ENCODE measurements around the gene TEX55.
"Not testable (repeated sequence)": the region's sequence is repeated elsewhere in the genome, so short reads cannot be mapped to it uniquely, and the experiment has no call there.

Gene TEX55

DNA sequence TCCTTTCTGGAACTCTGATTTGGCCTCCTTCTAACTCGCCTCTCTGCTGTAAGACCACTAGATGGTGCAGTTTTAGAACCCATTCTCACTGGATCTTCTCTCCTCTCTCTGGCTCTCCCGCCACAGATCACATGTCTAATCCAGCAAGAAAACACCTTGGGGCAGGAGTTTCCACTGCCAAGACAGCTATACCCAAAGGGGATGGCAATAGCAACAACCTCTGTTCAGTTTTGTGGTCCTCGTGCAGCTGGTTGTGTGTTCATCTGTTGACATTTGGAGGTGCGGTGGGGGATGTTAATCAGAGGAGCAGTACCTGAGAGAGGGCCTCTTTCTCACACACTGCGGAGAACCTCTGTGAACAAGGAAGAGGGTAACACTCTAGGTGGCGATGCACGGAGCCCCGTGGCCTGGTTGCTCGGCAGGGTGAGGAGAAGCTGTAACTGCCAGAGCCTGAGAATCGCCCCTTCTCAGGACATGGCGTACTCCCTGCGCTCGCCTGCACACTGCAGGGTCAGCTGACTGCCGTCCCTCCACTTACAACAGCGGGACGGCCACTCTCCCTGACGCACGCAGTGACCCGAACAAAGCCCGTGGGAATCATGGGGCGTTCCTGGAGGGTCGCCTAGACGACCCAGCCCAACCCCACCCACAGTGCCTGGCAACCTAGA is at the start of gene TEX55:
TSS of gene TEX55 (plus strand) at position 666 of the 668 bp plus-strand sequence. CDS start 25 bp downstream, outside the sequence.
- in situ Hi-C loops (cut with MboI; ENCODE audit: low sequenced_read_pairs) = no loop called here

DNA sequence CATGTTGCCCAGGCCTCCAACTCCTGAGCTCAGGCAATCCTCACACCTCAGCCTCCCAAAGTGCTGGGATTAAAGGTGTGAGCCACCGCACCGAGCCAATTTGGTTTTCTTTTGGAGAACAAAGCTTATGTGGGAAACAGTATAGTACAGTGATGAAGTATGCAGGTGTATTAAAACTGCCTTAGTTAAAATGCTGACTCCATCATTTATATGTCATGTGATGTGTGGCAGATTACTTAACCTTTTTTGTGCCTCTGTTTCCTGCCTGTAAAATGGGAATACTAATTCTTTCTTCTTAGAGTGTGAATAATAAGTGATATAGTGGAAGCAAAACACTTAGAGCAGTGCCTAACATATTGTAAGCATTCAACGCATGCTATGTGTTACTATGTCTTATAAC is 48.0 kb upstream of the TEX55 start:
- in situ Hi-C loops (cut with MboI; ENCODE audit: low sequenced_read_pairs) = no loop called here

DNA sequence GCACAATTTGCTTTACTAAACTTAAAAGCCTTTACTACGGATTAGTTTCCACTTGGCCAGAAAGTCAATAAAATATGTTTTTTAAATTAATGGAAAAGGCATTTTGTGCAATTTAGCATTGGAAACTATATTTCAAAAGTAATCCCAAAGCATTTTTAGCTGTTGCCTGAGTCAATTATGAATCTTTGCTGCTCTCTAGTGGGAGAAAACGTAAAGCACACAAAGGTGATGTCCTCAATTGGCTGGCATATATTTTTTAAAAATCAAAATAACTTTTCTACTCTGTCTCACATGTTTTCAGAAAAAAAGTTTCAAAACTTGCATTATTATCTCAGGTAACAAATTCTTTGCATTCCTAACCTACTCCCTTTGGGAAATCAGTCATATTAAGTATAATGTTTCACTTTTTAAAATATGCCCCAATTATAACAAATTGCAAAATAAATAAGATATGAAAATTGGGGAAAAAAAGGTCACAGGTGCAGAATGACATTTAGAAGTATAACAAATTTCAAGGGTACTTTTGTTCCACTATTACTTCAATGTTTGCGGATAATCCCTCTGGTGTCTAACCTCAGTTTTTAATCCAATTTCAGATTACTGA is 47.2 kb upstream of the TEX55 start:
- in situ Hi-C loops (cut with MboI; ENCODE audit: low sequenced_read_pairs) = no loop called here

DNA sequence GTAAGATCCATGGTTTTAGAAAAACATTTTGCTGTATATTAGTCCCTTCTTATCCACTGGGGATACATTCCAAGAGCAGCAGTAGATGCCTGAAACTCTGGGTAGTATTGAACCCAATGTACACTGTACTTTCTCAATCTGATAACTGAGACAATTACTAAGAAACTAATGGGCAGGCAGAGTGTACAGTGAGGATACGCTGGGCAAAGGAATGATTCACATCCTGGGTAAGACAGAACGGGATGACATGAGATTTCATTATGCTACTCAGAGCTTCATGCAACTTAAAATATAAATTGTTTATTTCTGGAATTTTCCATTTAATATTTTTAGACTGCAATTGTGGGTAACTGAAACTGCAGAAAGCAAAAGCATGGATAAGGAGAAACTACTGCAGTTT is 46.2 kb upstream of the TEX55 start:
- in situ Hi-C loops (cut with MboI; ENCODE audit: low sequenced_read_pairs) = no loop called here

DNA sequence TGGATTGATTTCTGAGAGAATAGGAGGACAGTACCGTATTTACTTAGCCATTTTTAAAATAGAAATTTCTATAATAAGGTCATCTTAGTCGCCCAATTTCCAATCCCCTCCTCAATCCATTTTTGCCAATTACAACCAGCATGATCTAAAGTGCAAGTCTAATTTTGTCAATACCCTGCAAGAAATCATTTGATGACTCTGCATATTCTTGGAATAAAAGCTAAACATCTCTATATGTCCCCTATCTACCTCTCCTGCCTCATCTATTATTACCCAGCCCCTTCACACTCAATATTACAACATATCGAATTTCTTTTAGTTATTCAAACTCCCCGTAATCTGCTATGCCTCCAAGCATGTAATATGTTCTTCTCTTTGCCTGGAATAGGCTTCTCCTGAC is 41.9 kb upstream of the TEX55 start:
- in situ Hi-C loops (cut with MboI; ENCODE audit: low sequenced_read_pairs) = no loop called here

DNA sequence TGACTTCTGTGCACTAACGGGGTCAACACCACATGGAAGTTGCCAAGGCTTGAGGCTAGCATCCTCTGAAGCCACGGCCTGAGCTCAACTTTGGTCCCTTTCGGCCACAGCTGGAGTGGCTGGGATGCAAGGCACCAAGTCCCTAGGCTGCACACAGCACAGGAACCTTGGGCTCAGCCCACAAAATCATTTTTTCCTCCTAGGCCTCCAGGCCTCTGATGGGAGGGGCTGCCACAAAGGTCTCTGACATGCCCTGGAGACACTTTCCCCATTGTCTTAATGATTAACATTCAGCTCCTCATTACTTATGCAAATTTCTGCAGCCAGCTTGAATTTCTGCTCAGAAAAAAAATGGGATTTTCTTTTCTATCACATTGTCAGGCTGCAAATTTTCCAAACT is 27.6 kb upstream of the TEX55 start:
- in situ Hi-C loops (cut with MboI; ENCODE audit: low sequenced_read_pairs) = not testable (repeated sequence)

DNA sequence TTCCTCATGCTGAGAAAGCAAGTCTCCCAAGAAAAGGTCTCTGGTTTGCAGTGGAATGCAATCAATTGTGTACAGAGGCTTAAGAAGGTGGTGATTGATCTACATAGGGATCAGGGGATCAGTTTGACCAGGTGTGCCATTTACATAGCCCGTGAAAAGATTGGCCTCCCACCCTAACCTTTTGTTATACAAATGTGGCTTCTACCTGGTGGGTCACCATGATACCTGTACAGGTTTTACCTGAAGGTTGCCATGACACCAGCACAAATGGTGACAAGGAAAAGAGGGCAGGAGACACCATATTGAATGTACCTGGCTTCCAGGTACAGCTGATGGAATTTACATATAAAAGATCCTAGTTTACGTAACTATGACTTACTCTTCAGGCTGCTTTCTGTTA is 25.5 kb upstream of the TEX55 start:
- in situ Hi-C loops (cut with MboI; ENCODE audit: low sequenced_read_pairs) = no loop called here

DNA sequence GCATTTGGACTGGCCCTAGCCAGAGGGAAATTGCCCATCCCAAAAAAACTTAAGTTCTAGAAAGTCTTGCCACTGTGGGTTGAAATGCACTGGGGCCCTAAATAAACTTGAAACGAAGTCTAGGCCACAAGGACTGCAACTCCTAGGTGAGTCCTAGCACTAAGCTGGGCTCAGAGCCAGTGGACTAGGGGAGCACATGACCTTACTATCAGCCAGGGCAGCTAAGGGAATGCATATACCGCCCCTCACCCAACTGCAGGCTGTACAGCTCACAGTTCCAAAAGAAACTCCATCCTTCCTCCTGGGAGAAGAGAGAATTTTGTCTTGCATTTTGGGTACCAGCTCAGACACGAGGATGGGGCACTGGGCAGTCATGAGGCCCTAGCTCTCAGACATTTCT is 23.6 kb upstream of the TEX55 start:
- in situ Hi-C loops (cut with MboI; ENCODE audit: low sequenced_read_pairs) = no loop called here

DNA sequence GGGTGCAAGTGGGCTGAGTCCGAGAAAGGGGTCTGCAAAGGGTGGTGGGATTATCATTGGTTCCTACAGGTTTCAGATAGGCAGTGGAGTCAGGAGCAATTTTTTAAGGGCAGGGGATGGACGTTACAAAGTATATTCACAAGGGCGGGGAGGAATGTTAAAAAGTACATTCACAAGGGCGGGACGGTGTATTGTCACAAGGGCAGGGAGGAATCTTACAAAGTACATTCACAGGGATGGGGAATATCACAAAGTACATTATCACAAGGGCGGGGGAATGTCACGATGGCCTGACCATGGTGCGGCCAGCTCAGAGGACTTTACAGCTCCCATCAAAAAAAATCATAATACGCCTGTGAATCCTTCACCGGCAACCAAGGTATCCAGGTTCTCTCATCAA is 20.6 kb upstream of the TEX55 start:
- in situ Hi-C loops (cut with MboI; ENCODE audit: low sequenced_read_pairs) = no loop called here

DNA sequence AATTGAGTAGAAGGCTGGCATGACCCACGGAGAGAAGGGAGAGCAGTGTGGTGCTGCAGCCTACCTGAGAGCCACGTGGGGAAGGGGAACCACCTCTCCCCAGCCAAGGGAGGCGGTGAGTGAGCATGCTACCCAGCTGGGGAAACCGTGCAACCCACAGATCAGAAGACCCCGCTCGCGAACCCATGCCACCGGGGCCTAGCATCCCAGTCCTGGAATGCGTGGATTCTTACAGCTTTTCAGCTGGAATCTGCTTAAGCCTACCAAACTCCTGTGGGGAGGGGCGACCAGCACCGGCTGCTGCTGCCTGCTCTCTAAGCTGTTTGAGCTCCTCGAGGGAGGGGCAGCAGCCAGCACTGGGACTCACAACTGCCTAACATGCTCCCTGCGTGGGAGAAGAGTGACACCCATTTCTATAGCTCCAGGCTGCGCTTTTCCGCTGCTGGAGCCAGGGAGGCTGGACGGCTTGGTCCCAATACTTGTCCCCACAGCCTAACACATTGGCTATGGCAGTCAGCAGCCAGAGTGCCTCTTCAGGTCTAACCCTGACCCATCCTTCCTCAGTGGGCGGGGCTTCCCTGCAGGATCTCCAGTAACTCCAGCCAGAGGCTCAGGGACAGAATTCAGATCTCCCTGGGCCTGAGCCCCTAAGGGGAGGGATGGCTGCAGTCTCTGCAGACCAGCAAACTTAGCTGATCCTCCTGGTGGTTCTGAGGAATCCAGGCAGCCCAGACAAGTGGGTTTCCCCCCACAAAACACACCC is 20.0 kb upstream of the TEX55 start:
- in situ Hi-C loops (cut with MboI; ENCODE audit: low sequenced_read_pairs) = no loop called here

DNA sequence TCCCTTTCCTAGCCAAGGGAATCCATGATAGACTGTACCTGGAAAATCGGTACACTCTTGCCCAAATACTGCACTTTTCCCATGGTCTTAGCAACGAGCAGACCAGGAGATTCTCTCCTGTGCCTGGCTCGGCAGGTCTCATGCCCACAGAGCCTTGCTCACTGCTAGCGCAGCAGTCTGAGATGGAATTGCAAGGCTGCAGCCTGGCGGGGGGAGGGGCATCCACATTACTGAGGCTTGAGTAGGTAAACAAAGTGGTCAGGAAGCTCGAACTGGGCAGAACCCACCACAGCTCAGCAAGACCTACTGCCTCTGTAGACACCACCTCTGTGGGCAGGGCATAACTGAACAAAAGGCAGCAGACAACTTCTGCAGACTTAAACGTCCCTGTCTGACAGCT is 15.7 kb upstream of the TEX55 start:
- in situ Hi-C loops (cut with MboI; ENCODE audit: low sequenced_read_pairs) = not testable (repeated sequence)

DNA sequence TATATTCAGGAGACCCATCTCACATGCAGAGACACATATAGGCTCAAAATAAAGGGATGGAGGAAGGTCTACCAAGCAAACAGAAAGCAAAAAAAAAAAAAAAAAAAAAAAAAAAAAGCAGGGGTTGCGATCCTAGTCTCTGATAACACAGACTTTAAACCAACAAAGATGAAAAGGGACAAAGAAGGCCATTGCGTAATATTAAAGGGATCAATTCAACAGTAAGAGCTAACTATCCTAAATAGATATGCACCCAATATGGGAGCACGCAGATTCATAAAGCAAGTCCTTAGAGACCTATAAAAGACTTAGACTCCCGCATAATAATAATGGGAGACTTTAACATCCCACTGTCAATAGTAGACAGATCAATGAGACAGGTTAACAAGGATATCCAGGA is 13.7 kb upstream of the TEX55 start:
- in situ Hi-C loops (cut with MboI; ENCODE audit: low sequenced_read_pairs) = not testable (repeated sequence)

DNA sequence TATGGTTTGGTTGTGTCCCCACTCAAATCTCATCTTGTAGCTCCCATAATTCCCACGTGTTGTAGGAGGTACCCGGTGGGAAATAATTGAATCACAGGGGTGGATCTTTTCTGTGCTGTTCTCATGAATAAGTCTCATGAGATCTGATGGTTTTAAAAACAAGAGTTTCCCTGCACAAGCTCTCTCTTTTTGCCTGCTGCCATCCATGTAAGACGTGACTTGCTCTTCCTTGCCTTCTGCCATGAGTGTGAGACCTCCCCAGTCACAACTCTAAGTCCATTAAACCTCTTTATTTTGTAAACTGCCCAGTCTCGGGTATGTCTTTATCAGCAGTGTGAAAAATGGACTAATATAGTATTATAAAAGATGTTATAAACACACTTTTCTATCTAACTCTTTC is 6.6 kb upstream of the TEX55 start:
- in situ Hi-C loops (cut with MboI; ENCODE audit: low sequenced_read_pairs) = not testable (repeated sequence)

DNA sequence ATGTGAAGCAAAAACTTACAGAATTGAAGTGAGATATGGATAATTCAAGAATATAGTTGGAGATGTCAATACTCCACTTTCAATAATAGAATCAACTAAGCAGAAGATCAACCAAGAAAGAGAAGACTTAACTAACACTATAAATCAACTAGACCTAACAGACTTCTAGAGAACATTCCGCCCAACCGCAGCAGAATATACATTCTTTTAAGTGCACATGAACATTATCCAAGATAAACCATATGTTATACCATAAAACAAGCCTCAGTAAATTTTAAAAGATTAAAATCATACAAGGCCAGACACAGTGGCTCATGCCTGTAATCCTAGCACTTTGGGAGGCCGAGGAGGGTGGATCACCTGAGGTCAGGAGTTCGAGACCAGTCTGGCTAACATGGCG is 5.5 kb upstream of the TEX55 start:
- in situ Hi-C loops (cut with MboI; ENCODE audit: low sequenced_read_pairs) = no loop called here

DNA sequence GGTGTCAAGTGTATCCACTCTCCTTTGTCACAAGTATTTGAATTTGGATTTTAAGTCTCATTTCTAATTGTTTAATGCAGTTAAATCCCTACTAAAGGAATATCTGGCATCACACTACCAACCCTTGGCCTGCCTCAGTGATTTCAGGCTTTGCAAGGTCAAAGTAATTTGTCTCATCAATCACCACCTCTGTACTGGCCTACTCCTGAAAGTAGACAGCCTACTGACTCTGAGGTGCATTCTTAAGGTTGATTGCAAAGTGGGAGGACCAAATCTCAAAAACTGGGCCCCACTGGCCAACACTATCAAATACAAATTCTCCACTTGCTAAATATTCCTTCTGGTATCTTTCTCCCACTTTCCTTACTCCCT is 851 bp upstream of the TEX55 start:
- in situ Hi-C loops (cut with MboI; ENCODE audit: low sequenced_read_pairs) = no loop called here

DNA sequence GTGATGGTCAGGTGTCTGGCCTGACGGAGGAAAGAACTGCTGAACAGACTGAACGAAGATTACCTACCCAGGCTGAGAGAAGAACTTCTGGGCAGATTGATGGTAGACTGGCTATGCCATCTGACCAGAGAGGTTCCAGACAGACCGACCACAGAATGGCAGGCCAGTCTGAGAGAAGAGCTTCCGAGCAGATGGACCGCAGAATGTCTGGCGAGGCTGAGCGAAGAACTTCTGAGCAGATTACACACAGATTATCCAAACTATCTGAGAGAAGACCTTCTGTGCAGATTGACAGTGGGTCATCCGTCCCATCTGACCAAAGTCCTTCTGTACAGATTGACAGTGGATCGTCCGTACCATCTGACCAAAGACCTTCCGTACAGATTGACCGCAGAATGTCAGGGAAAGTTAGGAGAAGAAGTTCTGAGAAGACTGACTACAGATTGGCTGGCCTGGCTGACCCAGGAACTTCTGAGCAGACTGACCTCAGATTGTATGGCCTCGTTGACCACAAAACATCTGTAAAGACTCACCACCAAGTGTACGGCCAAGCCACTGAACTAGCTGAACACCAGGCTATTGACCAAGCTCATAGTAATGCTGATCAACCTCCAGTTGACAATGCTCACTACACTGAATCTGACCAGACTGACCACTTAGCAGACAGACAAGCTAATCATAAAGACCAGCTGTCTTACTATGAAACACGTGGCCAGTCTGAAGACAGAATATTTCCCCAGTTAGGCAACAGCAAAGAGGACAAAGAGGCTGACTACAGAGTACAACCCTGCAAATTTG is 812 bp downstream of the TEX55 start:
- in situ Hi-C loops (cut with MboI; ENCODE audit: low sequenced_read_pairs) = no loop called here

DNA sequence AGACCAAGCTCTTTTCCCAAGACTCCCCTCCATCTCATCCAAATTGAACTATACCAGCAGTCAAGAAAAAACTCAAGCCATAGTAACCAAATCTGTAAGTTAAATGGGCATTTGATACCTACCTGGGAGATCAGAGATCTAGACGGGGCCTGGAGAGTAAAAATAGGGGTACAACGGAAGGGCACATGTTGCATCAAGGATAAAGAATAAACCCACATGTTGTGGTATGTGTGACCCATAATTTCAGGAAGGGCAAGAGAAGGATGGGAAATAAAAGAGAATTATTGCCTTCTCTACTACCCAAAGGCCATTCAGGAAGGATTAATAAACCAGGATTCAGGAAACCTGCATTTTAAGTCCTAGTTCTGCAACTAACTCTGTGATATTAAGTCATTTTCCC is 1.5 kb downstream of the TEX55 start:
- in situ Hi-C loops (cut with MboI; ENCODE audit: low sequenced_read_pairs) = no loop called here

DNA sequence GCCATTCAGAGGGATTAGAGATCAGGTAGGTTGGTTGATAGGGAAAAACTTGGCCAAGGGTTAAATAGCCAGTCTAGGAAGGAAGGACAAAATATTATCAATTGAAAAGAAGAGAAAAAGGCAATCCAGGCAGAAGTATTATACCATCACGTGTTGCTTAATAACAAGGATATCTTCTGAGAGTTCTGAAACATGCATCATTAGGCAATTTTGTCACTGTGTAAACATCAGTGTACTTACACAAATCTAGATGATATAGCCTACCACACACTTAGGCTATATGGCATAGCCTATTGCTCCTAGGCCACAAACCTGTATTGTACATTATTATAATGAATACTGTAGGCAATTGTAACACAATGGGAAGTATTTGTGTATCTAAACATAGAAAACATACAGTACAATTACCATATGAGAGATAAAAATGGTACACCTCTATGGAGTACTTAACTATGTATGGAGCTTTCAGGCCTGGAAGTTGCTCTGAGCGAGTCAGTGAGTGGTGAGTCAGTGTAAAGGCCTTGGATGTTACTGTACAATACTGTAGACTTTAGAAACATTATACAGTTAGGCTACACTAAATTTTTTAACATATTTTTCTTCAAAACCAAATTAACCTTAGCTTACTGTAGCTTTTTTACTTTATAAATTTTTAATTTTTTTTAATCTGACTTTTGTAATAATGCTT is 2.7 kb downstream of the TEX55 start:
- in situ Hi-C loops (cut with MboI; ENCODE audit: low sequenced_read_pairs) = no loop called here

DNA sequence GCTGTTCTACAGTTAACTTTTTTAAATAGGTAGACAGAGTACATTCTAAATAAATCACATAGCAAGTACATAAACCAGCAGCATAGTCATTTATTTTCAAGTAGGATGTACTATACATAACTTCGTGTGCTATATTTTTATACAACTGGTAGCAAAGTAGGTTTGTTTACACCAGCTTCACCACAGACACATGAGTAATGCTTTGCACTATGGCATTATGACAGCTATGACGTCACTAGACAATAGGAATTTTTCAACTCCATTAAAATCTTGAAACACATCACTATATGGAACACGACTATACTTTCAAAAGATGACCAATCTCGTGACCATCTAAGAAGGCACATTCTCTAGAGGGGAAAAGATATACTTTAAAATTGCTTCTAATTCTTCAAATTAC is 3.5 kb downstream of the TEX55 start:
- in situ Hi-C loops (cut with MboI; ENCODE audit: low sequenced_read_pairs) = no loop called here

DNA sequence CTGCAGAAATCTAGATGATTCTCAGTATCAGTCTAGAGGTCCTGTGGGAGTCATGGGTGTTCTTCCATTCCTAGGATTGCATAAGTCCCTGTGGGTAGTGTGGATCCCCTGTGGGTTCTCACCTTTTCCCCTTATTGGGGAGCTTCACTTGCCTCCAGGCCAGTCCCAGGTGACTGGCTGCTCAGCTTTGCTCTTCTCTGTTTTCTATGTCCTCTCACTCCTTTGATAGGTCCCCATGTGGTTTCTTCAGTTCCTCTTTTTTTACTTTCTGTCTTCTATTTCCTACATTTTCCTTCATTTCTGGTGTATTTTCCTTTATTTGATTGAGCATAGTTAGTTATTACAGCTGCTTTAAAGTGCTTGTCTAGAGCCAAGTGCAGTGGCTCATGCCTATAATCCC is 10.9 kb downstream of the TEX55 start:
- in situ Hi-C loops (cut with MboI; ENCODE audit: low sequenced_read_pairs) = no loop called here

DNA sequence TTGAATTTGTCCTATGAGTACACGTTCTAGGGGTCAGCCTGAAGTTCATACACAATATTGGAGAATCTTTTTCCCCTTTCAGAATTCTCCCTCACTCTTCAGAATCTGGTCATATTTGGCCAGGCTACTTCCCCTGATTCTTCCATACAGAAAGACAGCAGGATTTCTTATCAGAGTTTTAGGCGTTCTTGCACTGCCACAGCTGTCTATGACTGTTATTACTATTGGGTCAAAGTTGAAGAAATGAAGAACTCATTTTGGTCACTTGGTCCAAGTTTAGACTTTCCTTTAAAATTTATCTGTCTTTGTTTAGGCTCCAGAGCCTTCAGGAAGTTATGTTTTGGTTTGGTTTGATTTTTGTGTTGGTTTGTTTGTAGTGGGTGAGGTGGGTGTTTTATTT is 12.0 kb downstream of the TEX55 start:
- in situ Hi-C loops (cut with MboI; ENCODE audit: low sequenced_read_pairs) = no loop called here
